Activated naive CD4-positive, alpha-beta T cell treated with anti-CD3 and anti-CD28 coated beads, Interleukin-2, amount 10 ng/mL, durations not matched to agents 7 days and 5 days (primary cell): Measurements from ENCODE around the gene CBX7.

ENCODE experiments used
- CTCF ChIA-PET: fragments of 350-600 bp; sonication (Branson Sonifier 250); formaldehyde crosslinking; loops from one replicate; lab custom pipeline; 2021; ENCODE audit warnings: antibody characterized with exemption; lab: Charles Lee
- DNase-seq: peaks from one replicate; pipeline ENCODE4 v3.0.0-alpha.2; 2020
- H3K27ac Mint-ChIP-seq: one replicate; pipeline ENCODE4 v1.8.0; 2021; ENCODE audit warnings: mild to moderate bottlenecking, moderate library complexity, mixed read lengths
- H3K27me3 Mint-ChIP-seq: one replicate; pipeline ENCODE4 v1.8.0; 2021; ENCODE audit warnings: mild to moderate bottlenecking, mixed read lengths
- H3K36me3 Mint-ChIP-seq: one replicate; pipeline ENCODE4 v1.8.0; 2021; ENCODE audit warnings: mixed read lengths
- H3K4me1 Mint-ChIP-seq: one replicate; pipeline ENCODE4 v1.8.0; 2021; ENCODE audit warnings: mixed read lengths
- H3K4me3 Mint-ChIP-seq: one replicate; pipeline ENCODE4 v1.8.0; 2021; ENCODE audit warnings: mild to moderate bottlenecking, moderate library complexity, mixed read lengths
- H3K9me3 Mint-ChIP-seq: one replicate; pipeline ENCODE4 v1.8.0; 2021; ENCODE audit warnings: mixed read lengths

Gene CBX7

DNA sequence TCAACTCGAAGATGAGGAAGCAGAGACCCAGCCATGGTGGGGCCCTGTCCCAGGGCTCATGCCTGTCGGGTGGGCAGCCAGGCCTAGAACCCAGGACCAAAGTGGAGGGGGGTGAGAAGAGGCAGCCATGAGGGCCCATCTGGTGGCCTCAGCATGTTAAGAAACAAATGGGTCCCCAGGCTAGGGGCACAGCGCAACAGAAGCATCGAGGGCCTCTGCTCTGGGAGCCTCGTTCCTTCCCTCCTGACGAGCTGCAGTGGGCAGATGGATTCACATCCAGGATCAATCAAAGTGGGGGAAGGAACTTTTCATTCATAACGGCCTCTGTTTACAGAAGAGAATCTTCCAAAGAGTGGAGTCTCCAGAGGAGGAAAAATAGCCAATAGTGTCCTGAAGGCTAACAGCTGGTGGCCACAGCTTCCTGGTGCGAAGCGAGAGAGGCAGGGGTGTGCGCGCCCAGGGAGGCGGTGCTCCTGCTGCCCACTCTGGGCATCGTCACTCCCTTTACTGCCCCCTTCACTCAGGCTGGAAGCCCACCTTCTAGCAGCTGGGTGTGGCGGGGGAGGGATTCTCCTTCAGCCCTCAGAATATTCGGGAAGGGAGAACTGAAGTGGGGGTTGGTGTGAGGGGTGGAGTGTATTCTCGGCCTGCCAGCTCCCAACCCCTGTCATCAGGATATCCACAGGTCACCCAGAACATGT lies 4.3 kb downstream of the CBX7 start:
- H3K9me3 Mint-ChIP-seq: no peaks in the 10 kb centered on the region
- H3K27me3 Mint-ChIP-seq: peaks cover 6% of the 10 kb centered on the region
- peaks cover 46% of the 10 kb centered on the region for H3K4me1 Mint-ChIP-seq
- H3K27ac Mint-ChIP-seq: peak overlapping the region; percentile 77
- no peak for DNase-seq
- peaks cover 10% of the 10 kb centered on the region for H3K36me3 Mint-ChIP-seq
- H3K4me3 Mint-ChIP-seq: no peak overlapping the region
- CTCF ChIA-PET: interaction anchor here (1.4 to 1.7 kb wide), 3 partner anchors 145 to 278 kb away, joined by 6 to 7 read pairs (median 7); no protein-coding TSS in a partner anchor

DNA sequence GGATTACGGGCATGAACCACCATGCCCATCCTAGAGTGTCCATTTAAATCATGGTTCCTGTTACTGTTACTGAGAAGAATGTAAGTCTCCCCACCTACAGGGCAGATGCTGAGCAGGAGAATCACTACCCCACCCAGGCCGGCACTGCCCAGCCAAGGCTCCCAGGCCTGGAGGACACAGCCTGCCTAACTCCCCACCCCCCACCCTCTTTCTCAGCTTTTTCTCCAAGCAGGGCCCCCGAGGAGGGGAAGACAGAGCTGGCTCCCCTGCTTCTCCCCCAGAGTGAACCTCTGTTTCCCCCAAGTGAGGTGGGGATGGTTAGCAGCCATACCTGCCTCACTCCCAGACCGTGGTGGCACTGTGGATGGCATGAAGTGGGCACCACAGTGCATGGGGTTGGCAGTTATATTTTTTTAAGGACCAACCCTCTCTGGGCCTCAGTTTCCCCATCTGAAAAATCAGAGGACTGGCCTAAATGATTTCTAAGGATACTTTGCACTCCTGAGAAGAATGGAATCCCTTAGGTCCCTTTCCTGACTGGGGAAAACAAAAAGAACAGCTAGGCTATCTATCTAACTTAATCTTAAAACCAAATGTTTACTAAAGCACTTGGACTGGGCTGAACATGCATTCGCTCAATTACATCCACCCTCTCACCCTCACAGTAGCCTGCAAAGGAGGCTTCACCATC lies 5.0 kb downstream of the CBX7 start:
- no peak for DNase-seq

DNA sequence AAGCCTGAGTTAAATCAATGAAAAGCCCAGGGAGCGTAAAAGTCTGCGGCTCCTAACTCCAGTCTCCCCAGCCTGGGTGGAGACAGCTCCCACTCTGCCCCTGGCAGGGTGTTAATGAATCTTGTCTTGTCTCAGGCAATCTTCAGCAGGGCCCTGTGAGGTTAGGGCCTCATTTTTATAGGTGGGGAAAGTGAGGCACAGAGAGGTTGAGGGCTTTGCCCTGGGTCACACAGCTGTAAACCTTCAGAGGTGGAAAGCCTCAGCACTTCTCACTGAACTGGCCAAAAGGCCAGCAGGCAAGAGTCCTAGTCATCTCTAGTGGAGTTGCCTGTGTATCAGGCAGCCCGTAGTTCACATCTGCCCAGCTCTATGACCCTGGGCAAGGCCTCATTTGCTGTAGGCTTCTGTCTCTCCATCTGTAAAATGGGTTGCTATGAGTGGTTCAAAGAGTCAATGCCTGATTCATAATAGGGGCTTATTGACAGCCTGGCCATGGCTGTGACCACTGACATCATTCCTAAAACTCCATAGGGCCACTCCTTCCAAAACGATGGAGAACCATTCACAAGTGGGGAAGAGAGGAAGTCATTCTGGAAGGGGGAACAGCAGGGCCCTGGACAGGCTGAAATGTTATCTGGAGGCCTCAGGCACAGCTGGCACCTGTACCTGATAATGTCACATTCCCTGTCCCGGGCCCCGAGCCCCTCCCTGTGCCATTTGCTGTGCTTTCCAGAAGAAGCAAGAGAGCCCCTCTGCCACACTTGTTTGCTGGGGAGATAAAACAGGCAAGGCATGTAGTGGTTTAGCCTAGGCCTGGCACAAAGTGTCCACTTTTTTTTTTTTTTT lies 6.0 kb downstream of the CBX7 start:
- Mint-ChIP-seq H3K9me3 (no peaks in the 10 kb centered on the region), H3K4me1 (peaks cover 45% of the 10 kb centered on the region), H3K27ac (peak overlapping the region; percentile 94), H3K4me3 (peak overlapping the region; percentile 77), H3K27me3 (no peaks in the 10 kb centered on the region), H3K36me3 (peaks cover 10% of the 10 kb centered on the region)
- DNase-seq: no peak
- CTCF ChIA-PET: no interaction called here

More for the DNA sequence above, 5.0 kb downstream of the CBX7 start:
- CTCF ChIA-PET: interaction anchor here (1.4 kb wide), 1 partner anchor 144 kb away, joined by 7 read pairs; no protein-coding TSS in a partner anchor
- Mint-ChIP-seq H3K27me3 (no peaks in the 10 kb centered on the region), H3K36me3 (peaks cover 10% of the 10 kb centered on the region), H3K4me3 (no peak overlapping the region), H3K27ac (peak overlapping the region; percentile 77), H3K4me1 (peaks cover 46% of the 10 kb centered on the region), H3K9me3 (no peaks in the 10 kb centered on the region)

GRCh38 chr22:39144101-39144767 lies 8.2 kb downstream of the CBX7 start:
- H3K9me3 Mint-ChIP-seq: no peaks in the 10 kb centered on the region
- H3K27ac Mint-ChIP-seq: peak overlapping the region; percentile 88
- H3K4me1 Mint-ChIP-seq: peaks cover 27% of the 10 kb centered on the region
- H3K36me3 Mint-ChIP-seq: peaks cover 4% of the 10 kb centered on the region
- CTCF ChIA-PET: interaction anchor here (2.0 kb wide), 1 partner anchor 274 kb away, joined by 7 read pairs; no protein-coding TSS in a partner anchor
- DNase-seq: peak; percentile 80
- H3K4me3 Mint-ChIP-seq: peak overlapping the region; percentile 93
- no peaks in the 10 kb centered on the region for H3K27me3 Mint-ChIP-seq

DNA sequence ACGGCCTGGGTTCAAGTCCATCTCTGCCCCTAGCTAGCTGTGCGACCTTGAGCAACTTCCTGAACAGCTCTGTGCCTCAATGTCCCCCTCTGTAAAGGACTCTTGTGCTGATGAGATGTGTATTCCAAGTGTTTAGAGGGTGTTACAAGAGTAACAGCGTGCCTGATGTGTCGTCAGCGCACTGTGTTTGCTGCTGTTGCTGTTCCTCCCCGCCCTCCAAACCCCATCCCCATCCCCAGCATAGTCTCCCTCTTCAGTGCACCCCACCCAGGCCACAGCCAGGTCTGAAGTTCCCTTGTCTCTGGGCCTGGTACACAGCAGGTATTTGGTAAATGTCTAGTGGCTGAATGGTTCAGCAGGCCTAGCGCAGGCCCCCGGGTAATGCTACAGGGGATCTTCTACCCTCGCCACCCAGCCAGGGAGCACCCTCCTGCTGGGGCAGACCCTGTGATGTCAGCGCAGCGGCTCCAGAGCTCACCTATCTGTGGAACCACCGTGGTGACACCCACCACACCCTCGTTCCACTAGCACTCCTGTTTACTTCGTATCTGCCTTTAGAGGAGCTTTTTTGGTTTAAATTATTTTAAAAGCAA lies 10.3 kb downstream of the CBX7 start:
- CTCF ChIA-PET: interaction anchor here (0.7 to 2.0 kb wide), 2 partner anchors 118 to 272 kb away, joined by 3 to 7 read pairs; no protein-coding TSS in a partner anchor
- Mint-ChIP-seq H3K27me3 (peaks cover 10% of the 10 kb centered on the region), H3K9me3 (no peaks in the 10 kb centered on the region), H3K27ac (no peak overlapping the region), H3K36me3 (peaks cover 4% of the 10 kb centered on the region), H3K4me1 (peaks cover 28% of the 10 kb centered on the region), H3K4me3 (no peak overlapping the region)
- DNase-seq: no peak

- Mint-ChIP-seq H3K27ac (no peak overlapping the region), H3K27me3 (peaks cover 10% of the 10 kb centered on the region), H3K9me3 (no peaks in the 10 kb centered on the region), H3K4me1 (peaks cover 18% of the 10 kb centered on the region), H3K4me3 (no peak overlapping the region), H3K36me3 (no peaks in the 10 kb centered on the region)
- no peak for DNase-seq
- CTCF ChIA-PET: no interaction called here
These were observed 12.5 kb downstream of the CBX7 start for GRCh38 chr22:39139933-39140332.

GRCh38 chr22:39138357-39138997 lies 14.0 kb downstream of the CBX7 start:
- no peaks in the 10 kb centered on the region for H3K36me3 Mint-ChIP-seq
- H3K9me3 Mint-ChIP-seq: no peaks in the 10 kb centered on the region
- H3K4me3 Mint-ChIP-seq: no peak overlapping the region
- CTCF ChIA-PET: no interaction called here
- DNase-seq: no peak
- H3K4me1 Mint-ChIP-seq: peaks cover 6% of the 10 kb centered on the region
- H3K27me3 Mint-ChIP-seq: peaks cover 10% of the 10 kb centered on the region
- H3K27ac Mint-ChIP-seq: no peak overlapping the region

GRCh38 chr22:39136317-39136716 lies 16.2 kb downstream of the CBX7 start:
- peaks cover 6% of the 10 kb centered on the region for H3K4me1 Mint-ChIP-seq
- no peaks in the 10 kb centered on the region for H3K9me3 Mint-ChIP-seq
- no peak overlapping the region for H3K4me3 Mint-ChIP-seq
- DNase-seq: no peak
- CTCF ChIA-PET: interaction anchor here (0.7 to 2.4 kb wide), 2 partner anchors 128 to 180 kb away, joined by 3 to 11 read pairs; no protein-coding TSS in a partner anchor
- H3K36me3 Mint-ChIP-seq: no peaks in the 10 kb centered on the region
- H3K27me3 Mint-ChIP-seq: peaks cover 10% of the 10 kb centered on the region
- H3K27ac Mint-ChIP-seq: no peak overlapping the region

- Mint-ChIP-seq H3K36me3 (no peaks in the 10 kb centered on the region), H3K9me3 (no peaks in the 10 kb centered on the region), H3K27me3 (peaks cover 10% of the 10 kb centered on the region), H3K27ac (no peak overlapping the region), H3K4me1 (peaks cover 6% of the 10 kb centered on the region), H3K4me3 (no peak overlapping the region)
- CTCF ChIA-PET: interaction anchor here (0.7 to 2.4 kb wide), 6 partner anchors 9 to 196 kb away, joined by 3 to 11 read pairs (median 4); no protein-coding TSS in a partner anchor
- DNase-seq: peak; percentile 67
These were observed 17.2 kb downstream of the CBX7 start for GRCh38 chr22:39135092-39135896.

DNA sequence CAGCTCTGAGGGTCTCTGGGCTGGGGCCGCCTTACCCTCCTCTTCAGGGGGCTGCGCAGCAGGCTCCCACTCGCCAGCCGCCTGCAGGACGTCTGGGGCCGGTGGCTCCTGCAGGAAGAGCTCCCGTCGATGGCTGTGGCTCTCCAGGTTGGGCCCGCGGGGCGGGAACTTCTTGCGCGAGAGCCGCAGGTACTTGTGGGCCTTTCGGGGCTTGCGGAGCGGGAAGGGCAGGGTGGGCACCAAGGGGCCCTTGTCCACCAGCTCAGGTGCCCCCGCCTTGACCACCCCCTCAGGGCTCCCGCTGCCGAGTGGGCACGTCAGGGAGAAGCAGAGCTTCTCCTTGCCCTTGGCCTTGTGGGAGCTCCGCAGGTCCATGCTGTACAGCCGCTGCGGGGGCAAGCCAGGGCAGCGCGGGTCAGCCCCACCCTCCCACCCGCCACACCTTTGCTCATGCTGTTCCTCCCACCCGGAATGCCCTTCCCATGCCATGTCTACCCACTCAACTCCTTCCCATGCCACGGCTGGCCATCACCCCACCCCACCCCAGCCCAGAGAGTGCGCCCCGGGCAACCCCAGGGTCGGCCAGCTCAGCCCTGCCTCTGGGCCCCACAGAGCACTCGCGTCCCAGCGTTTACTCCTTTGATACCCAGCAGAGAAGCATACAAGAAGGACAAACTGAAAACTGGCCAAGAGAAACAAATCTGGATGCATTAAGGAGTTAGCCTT lies 18.0 kb downstream of the CBX7 start:
- H3K27me3 Mint-ChIP-seq: peaks cover 10% of the 10 kb centered on the region
- CTCF ChIA-PET: interaction anchor here (1.1 to 2.4 kb wide), 5 partner anchors 9 to 197 kb away, joined by 3 to 11 read pairs (median 5); no protein-coding TSS in a partner anchor

GRCh38 chr22:39133871-39134270 lies 18.6 kb downstream of the CBX7 start:
- H3K4me3 Mint-ChIP-seq: no peak overlapping the region
- no peak for DNase-seq
- CTCF ChIA-PET: interaction anchor here (1.7 to 2.4 kb wide), 2 partner anchors 170 to 183 kb away, joined by 4 to 11 read pairs; no protein-coding TSS in a partner anchor
- H3K36me3 Mint-ChIP-seq: no peaks in the 10 kb centered on the region
- peaks cover 8% of the 10 kb centered on the region for H3K27me3 Mint-ChIP-seq
- peaks cover 6% of the 10 kb centered on the region for H3K4me1 Mint-ChIP-seq
- no peak overlapping the region for H3K27ac Mint-ChIP-seq
- no peaks in the 10 kb centered on the region for H3K9me3 Mint-ChIP-seq

More for the DNA sequence above, 18.0 kb downstream of the CBX7 start:
- Mint-ChIP-seq H3K9me3 (no peaks in the 10 kb centered on the region), H3K36me3 (no peaks in the 10 kb centered on the region), H3K4me3 (no peak overlapping the region), H3K4me1 (peaks cover 6% of the 10 kb centered on the region), H3K27ac (no peak overlapping the region)
- DNase-seq: no peak
